ENCODE data around the gene SH2D4B. TPM values are rescaled to one million over a fixed set of nuclear protein-coding genes. Genes with fewer than 3 reads are reported as not detected.

Gene SH2D4B
- total and polyA plus RNA-seq, 9 donors, result 0.04 to 0.20 (median 0.14) TPM; not detected in 3

DNA sequence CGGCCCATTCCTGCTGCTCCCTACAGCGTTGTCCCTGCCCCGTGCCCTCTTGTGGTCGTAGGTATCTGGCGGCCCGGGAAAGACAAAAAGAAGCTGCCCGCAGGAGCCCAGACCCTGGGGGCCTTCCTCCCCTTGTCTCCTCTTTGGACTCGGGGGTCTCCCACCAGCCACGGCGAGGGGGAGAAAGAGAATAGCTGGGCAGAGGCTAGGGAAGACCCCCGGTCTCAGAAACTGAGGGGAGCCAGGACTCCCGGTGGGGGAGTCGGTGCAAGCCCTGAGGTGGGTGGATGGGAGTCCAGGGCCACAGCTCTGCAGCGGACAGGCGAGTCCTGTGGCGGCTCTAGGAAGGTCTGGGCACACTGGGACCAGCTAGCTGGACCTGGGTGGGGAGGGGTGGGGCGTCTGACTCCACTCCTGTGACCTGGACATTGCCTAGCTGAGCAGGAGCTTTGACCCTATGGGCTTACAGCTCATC, 1.3 kb upstream of the SH2D4B start:
- DNase-seq, result no peak
- WGBS (ENCODE audit: insufficient coverage), result 58% methylated on average over 10 of the region's 17 CpGs
- Histone ChIP-seq H3K27me3 (ENCODE audit: control insufficient read depth, insufficient read depth, low read length) (no peaks in the 10 kb centered on the region), H3K9me3 (replicated peaks; ENCODE audit: control insufficient read depth, low read depth, low read length) (no peaks in the 10 kb centered on the region), H3K27ac (ENCODE audit: low read length) (peak overlapping the region; percentile 29), H3K4me1 (ENCODE audit: control insufficient read depth, insufficient read depth, low read length) (peaks cover 18% of the 10 kb centered on the region), H3K36me3 (ENCODE audit: control insufficient read depth, insufficient read depth, low read length) (no peaks in the 10 kb centered on the region), H3K4me3 (ENCODE audit: low read length) (peak overlapping the region; percentile 39)

DNA sequence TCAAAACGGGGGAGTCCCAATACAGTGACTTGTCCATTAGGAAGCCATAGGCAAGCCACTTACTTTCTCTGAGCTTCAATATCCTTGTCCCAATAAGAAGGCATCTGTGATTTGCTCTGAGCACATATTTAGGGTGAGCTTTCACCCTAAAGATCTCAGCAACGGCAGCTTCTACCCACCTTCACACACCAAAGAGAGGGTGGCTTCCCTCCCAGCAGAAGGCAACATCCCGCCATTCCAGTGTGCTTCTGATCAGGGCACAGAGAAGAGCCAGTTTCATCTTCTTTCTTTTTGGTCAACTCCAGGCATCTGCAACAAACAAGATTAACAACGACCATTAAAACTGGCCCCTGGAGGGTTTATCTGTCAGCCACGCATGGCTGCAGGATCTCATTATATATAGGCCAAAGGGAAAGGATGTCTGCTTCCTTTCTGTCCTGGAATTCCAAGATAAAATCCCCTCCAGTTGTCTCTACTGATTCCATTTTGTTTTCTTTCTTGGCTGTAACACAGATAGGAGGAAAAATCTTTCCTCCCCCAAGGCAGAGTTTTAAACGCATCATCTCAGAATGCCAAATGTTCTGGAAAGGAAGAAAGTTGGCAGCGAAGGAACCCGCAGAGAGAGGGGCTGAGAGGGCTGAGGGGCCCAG, 491 bp upstream of the SH2D4B start:
- H3K27ac ChIP-seq (ENCODE audit: low read length), result no peak overlapping the region
- peak; percentile 46 for DNase-seq
- no peaks in the 10 kb centered on the region for H3K36me3 ChIP-seq (ENCODE audit: control insufficient read depth, insufficient read depth, low read length)
- WGBS (ENCODE audit: insufficient coverage), result 100% methylated on average over 1 of the region's 8 CpGs
- H3K4me1 ChIP-seq (ENCODE audit: control insufficient read depth, insufficient read depth, low read length), result peaks cover 21% of the 10 kb centered on the region
- H3K4me3 ChIP-seq (ENCODE audit: low read length), result no peak overlapping the region
- no peaks in the 10 kb centered on the region for H3K9me3 ChIP-seq (replicated peaks; ENCODE audit: control insufficient read depth, low read depth, low read length)
- H3K27me3 ChIP-seq (ENCODE audit: control insufficient read depth, insufficient read depth, low read length), result no peaks in the 10 kb centered on the region

- H3K9me3 ChIP-seq (replicated peaks; ENCODE audit: control insufficient read depth, low read depth, low read length), result no peaks in the 10 kb centered on the region
- WGBS (ENCODE audit: insufficient coverage), result 88% methylated on average over 11 of the region's 16 CpGs
- H3K27ac ChIP-seq (ENCODE audit: low read length), result no peak overlapping the region
- no peak overlapping the region for H3K4me3 ChIP-seq (ENCODE audit: low read length)
- peaks cover 21% of the 10 kb centered on the region for H3K4me1 ChIP-seq (ENCODE audit: control insufficient read depth, insufficient read depth, low read length)
- H3K27me3 ChIP-seq (ENCODE audit: control insufficient read depth, insufficient read depth, low read length), result no peaks in the 10 kb centered on the region
- DNase-seq, result no peak
- no peaks in the 10 kb centered on the region for H3K36me3 ChIP-seq (ENCODE audit: control insufficient read depth, insufficient read depth, low read length)
Observed at GRCh38 chr10:80538481-80539185, 931 bp downstream of the SH2D4B start.

DNA sequence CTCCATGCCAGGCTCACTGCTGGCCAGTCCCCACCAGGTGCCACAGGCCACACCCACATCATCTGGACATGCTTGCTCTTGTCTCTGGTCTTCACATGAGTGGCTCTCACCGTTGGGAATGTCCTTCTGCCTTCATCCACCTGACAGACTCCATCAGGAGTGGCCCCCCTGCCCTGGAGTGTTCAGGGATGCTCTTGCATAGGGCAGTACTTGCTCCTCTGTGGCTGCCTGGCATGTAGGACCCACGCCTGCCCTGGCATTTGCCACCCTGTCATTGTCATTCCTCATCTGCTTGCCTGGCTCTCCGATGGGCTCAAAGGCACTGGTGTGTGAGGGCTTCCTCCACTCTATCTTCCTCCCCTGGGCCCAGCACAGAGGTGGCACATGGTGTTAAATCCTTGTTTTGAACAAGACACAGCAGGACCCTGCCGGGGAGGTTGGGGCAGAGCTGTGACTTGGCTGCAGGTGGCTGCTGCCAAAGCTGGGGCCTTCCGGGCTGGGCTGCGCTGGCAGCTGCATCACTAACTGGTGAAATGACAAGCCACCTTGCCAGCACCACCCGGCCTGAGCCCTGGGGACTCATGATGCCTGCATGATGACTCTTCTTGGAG, 1.8 kb downstream of the SH2D4B start:
- peaks cover 21% of the 10 kb centered on the region for H3K4me1 ChIP-seq (ENCODE audit: control insufficient read depth, insufficient read depth, low read length)
- H3K36me3 ChIP-seq (ENCODE audit: control insufficient read depth, insufficient read depth, low read length), result no peaks in the 10 kb centered on the region
- no peaks in the 10 kb centered on the region for H3K27me3 ChIP-seq (ENCODE audit: control insufficient read depth, insufficient read depth, low read length)
- no peak overlapping the region for H3K4me3 ChIP-seq (ENCODE audit: low read length)
- peak; percentile 4 for DNase-seq
- no peak overlapping the region for H3K27ac ChIP-seq (ENCODE audit: low read length)
- H3K9me3 ChIP-seq (replicated peaks; ENCODE audit: control insufficient read depth, low read depth, low read length), result no peaks in the 10 kb centered on the region
- WGBS (ENCODE audit: insufficient coverage), result 79% methylated on average over 6 of the region's 7 CpGs

DNA sequence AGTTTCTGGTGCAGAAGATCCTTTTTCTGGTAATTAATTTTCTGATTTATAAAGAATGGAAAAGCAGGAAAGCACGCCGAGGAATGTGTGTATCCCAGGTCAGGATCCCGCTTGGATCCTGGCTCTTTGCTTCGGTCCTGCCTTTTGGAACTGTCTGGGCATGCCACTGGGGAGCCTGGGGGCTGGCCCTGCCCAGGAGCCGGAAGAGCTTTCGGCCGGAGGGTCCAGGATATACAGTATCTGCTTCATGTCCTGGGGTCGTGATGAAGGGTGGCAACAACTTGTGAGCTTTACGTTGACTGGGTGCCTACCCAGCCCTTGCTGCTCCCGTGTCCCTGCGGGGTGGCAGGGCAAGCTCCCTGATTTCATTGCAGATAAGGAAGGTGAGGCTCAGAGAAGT, 2.4 kb downstream of the SH2D4B start:
- Histone ChIP-seq H3K4me3 (ENCODE audit: low read length) (no peak overlapping the region), H3K27me3 (ENCODE audit: control insufficient read depth, insufficient read depth, low read length) (no peaks in the 10 kb centered on the region), H3K27ac (ENCODE audit: low read length) (peak overlapping the region; percentile 64)

GRCh38 chr10:80540618-80540980, 2.9 kb downstream of the SH2D4B start:
- no peaks in the 10 kb centered on the region for H3K27me3 ChIP-seq (ENCODE audit: control insufficient read depth, insufficient read depth, low read length)
- no peak overlapping the region for H3K4me3 ChIP-seq (ENCODE audit: low read length)
- H3K4me1 ChIP-seq (ENCODE audit: control insufficient read depth, insufficient read depth, low read length), result peaks cover 21% of the 10 kb centered on the region
- no peaks in the 10 kb centered on the region for H3K9me3 ChIP-seq (replicated peaks; ENCODE audit: control insufficient read depth, low read depth, low read length)
- WGBS (ENCODE audit: insufficient coverage), result 86% methylated on average over 7 of the region's 9 CpGs
- no peaks in the 10 kb centered on the region for H3K36me3 ChIP-seq (ENCODE audit: control insufficient read depth, insufficient read depth, low read length)
- peak; percentile 2 for DNase-seq
- peak overlapping the region; percentile 64 for H3K27ac ChIP-seq (ENCODE audit: low read length)

More for the DNA sequence above, 2.4 kb downstream of the SH2D4B start:
- H3K9me3 ChIP-seq (replicated peaks; ENCODE audit: control insufficient read depth, low read depth, low read length), result no peaks in the 10 kb centered on the region
- DNase-seq, result no peak
- WGBS (ENCODE audit: insufficient coverage), result 66% methylated on average over 11 of the region's 11 CpGs
- peaks cover 21% of the 10 kb centered on the region for H3K4me1 ChIP-seq (ENCODE audit: control insufficient read depth, insufficient read depth, low read length)
- H3K36me3 ChIP-seq (ENCODE audit: control insufficient read depth, insufficient read depth, low read length), result no peaks in the 10 kb centered on the region

- Histone ChIP-seq H3K9me3 (replicated peaks; ENCODE audit: control insufficient read depth, low read depth, low read length) (no peaks in the 10 kb centered on the region), H3K4me1 (ENCODE audit: control insufficient read depth, insufficient read depth, low read length) (peaks cover 18% of the 10 kb centered on the region), H3K27me3 (ENCODE audit: control insufficient read depth, insufficient read depth, low read length) (no peaks in the 10 kb centered on the region), H3K27ac (ENCODE audit: low read length) (peak overlapping the region; percentile 78), H3K36me3 (ENCODE audit: control insufficient read depth, insufficient read depth, low read length) (no peaks in the 10 kb centered on the region), H3K4me3 (ENCODE audit: low read length) (no peak overlapping the region)
- WGBS (ENCODE audit: insufficient coverage), result 61% methylated on average over 9 of the region's 11 CpGs
- peak; percentile 58 for DNase-seq
Observed at GRCh38 chr10:80540981-80541750, 3.5 kb downstream of the SH2D4B start.

- peaks cover 14% of the 10 kb centered on the region for H3K4me1 ChIP-seq (ENCODE audit: control insufficient read depth, insufficient read depth, low read length)
- no peak overlapping the region for H3K4me3 ChIP-seq (ENCODE audit: low read length)
- H3K36me3 ChIP-seq (ENCODE audit: control insufficient read depth, insufficient read depth, low read length), result no peaks in the 10 kb centered on the region
- H3K27ac ChIP-seq (ENCODE audit: low read length), result peak overlapping the region; percentile 78
- H3K27me3 ChIP-seq (ENCODE audit: control insufficient read depth, insufficient read depth, low read length), result no peaks in the 10 kb centered on the region
- DNase-seq, result no peak
- no CpG with 5 or more reads among the region's 4 CpGs for WGBS (ENCODE audit: insufficient coverage)
- no peaks in the 10 kb centered on the region for H3K9me3 ChIP-seq (replicated peaks; ENCODE audit: control insufficient read depth, low read depth, low read length)
Observed at GRCh38 chr10:80542053-80542452, 4.4 kb downstream of the SH2D4B start.

DNA sequence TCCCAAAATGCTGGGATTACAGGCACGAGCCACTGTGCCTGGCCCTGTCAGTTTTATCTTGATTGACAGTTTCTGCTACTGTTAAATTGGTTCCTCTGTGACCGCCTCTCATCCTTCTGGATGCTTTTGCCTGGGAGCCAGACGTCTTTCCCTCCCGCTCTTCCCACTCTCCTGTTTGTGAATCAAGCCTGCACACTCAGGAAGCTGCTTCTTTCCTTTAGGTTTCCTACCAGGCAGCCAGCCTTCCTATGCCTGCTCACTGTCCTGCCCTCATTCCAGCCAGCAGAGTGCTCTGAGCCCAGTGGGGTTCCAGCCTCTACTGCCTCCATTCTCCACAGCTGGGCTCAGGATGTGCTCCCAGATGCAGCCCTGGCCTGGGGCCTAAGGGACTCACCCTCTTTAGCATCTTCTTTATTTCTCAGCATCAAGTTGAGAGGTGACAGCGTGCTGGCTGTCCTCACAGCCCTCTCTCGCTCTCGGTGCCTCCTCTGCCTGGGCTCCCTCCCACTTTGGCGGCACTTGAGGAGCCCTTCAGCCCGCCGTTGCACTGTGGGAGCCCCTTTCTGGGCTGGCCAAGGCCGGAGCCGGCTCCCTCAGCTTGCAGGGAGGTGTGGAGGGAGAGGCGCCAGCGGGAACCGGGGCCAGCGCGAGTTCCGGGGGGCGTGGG, 5.1 kb downstream of the SH2D4B start:
- H3K9me3 ChIP-seq (replicated peaks; ENCODE audit: control insufficient read depth, low read depth, low read length), result no peaks in the 10 kb centered on the region
- no peak for DNase-seq
- no peaks in the 10 kb centered on the region for H3K27me3 ChIP-seq (ENCODE audit: control insufficient read depth, insufficient read depth, low read length)
- no peak overlapping the region for H3K4me3 ChIP-seq (ENCODE audit: low read length)
- H3K27ac ChIP-seq (ENCODE audit: low read length), result no peak overlapping the region
- H3K4me1 ChIP-seq (ENCODE audit: control insufficient read depth, insufficient read depth, low read length), result peaks cover 10% of the 10 kb centered on the region
- H3K36me3 ChIP-seq (ENCODE audit: control insufficient read depth, insufficient read depth, low read length), result no peaks in the 10 kb centered on the region
- 88% methylated on average over 14 of the region's 19 CpGs for WGBS (ENCODE audit: insufficient coverage)
